GM23338 (cell line): ENCODE measurements around the gene CENPX. TPM values are rescaled to one million over a fixed set of nuclear protein-coding genes. Genes with fewer than 3 reads are reported as not detected.

ENCODE experiments used
- ATAC-seq: fragments of 200-7000 bp; cut with Tn5 transposase; 3 replicates; pipeline ENCODE4 v1.9.1; 2020
- DNase-seq: peaks from one replicate; pipeline ENCODE4 v3.0.0-alpha.2; 2015; ENCODE audit warnings: low spot score
- H2AFZ ChIP-seq: fragments of 200-600 bp; sonication (generic); 2 replicates; pipeline ENCODE4 v1.8.0; 2016; ENCODE audit warnings: antibody characterized with exemption, mild to moderate bottlenecking, moderate library complexity
- H3F3A ChIP-seq: fragments of 200-600 bp; sonication (generic); replicated peaks from 2 replicates; pipeline ENCODE4 v1.8.0; 2017; ENCODE audit warnings: antibody characterized with exemption, mixed run types, low read depth
- H3K27ac ChIP-seq: fragments of 200-600 bp; sonication (generic); 2 replicates; pipeline ENCODE4 v1.6.1; 2016; ENCODE audit warnings: low read depth
- H3K27me3 ChIP-seq: fragments of 200-600 bp; sonication (generic); 2 replicates; pipeline ENCODE4 v1.8.0; 2016; ENCODE audit warnings: mild to moderate bottlenecking, mixed run types, moderate library complexity; ENCODE audit not compliant: insufficient read depth
- H3K36me3 ChIP-seq: fragments of 200-600 bp; sonication (generic); 2 replicates; pipeline ENCODE4 v1.8.0; 2016; ENCODE audit warnings: mild to moderate bottlenecking; ENCODE audit not compliant: insufficient read depth
- H3K4me1 ChIP-seq: fragments of 200-600 bp; sonication (generic); 2 replicates; pipeline ENCODE4 v1.8.0; 2016; ENCODE audit warnings: mild to moderate bottlenecking, moderate library complexity; ENCODE audit not compliant: insufficient read depth
- H3K4me2 ChIP-seq: fragments of 200-600 bp; sonication (generic); 2 replicates; pipeline ENCODE4 v1.7.1; 2017; ENCODE audit warnings: mixed run types
- H3K4me3 ChIP-seq: fragments of 200-600 bp; sonication (generic); 2 replicates; pipeline ENCODE4 v1.6.1; 2016; ENCODE audit warnings: mixed run types
- H3K79me2 ChIP-seq: fragments of 200-600 bp; sonication (generic); replicated peaks from 2 replicates; pipeline ENCODE4 v1.8.0; 2017; ENCODE audit warnings: mild to moderate bottlenecking; ENCODE audit not compliant: insufficient read depth
- H3K9me2 ChIP-seq: fragments of 200-600 bp; sonication (generic); 2 replicates; pipeline ENCODE4 v1.8.0; 2017; ENCODE audit not compliant: insufficient read depth
- H4K20me1 ChIP-seq: fragments of 200-600 bp; sonication (generic); replicated peaks from 2 replicates; pipeline ENCODE4 v1.8.0; 2017; ENCODE audit warnings: mild to moderate bottlenecking; ENCODE audit not compliant: insufficient read depth
- H3K27ac Mint-ChIP-seq: 2 replicates; pipeline ENCODE4 v1.8.0; 2020; ENCODE audit warnings: inconsistent platforms, mild to moderate bottlenecking, moderate library complexity, mixed read lengths
- H3K27me3 Mint-ChIP-seq: 3 replicates; pipeline ENCODE4 v1.8.0; 2022; ENCODE audit warnings: low read depth, mild to moderate bottlenecking, moderate library complexity, mixed read lengths, inconsistent platforms; ENCODE audit not compliant: insufficient read depth, poor library complexity
- H3K36me3 Mint-ChIP-seq: 3 replicates; pipeline ENCODE4 v1.8.0; 2021; ENCODE audit warnings: low read depth, mild to moderate bottlenecking, inconsistent platforms, moderate library complexity, mixed read lengths
- H3K4me1 Mint-ChIP-seq: 3 replicates; pipeline ENCODE4 v1.8.0; 2020; ENCODE audit warnings: mild to moderate bottlenecking, inconsistent platforms, mixed read lengths
- H3K4me3 Mint-ChIP-seq: 3 replicates; pipeline ENCODE4 v1.8.0; 2021; ENCODE audit warnings: moderate library complexity, mild to moderate bottlenecking, inconsistent platforms, mixed read lengths
- H3K9me3 Mint-ChIP-seq: 3 replicates; pipeline ENCODE4 v1.8.0; 2020; ENCODE audit warnings: moderate library complexity, mild to moderate bottlenecking, inconsistent platforms, mixed read lengths
- CREB1 ChIP-seq: fragments of 250-450 bp; sonication (Bioruptor Pico); IDR thresholded peaks from 2 replicates; pipeline ENCODE4 v1.5.0; 2020; ENCODE audit warnings: low read depth, mild to moderate bottlenecking, moderate library complexity
- EZH2phosphoT487 ChIP-seq: fragments of 200-600 bp; sonication (generic); IDR thresholded peaks from one replicate; pipeline ENCODE4 v1.8.1; 2018; ENCODE audit warnings: antibody characterized with exemption; ENCODE audit not compliant: unreplicated experiment
- POLR2AphosphoS5 ChIP-seq: IDR thresholded peaks from 2 replicates; pipeline ENCODE4 v1.6.1; 2016; ENCODE audit warnings: antibody characterized with exemption, low read depth
- STAT1 ChIP-seq: IDR thresholded peaks from one replicate; pipeline ENCODE4 v1.6.1; 2016; ENCODE audit warnings: antibody characterized with exemption; ENCODE audit not compliant: unreplicated experiment
- ZNF114 ChIP-seq: fragments of 250-450 bp; sonication (Bioruptor Pico); IDR thresholded peaks from 2 replicates; pipeline ENCODE4 v1.5.0; 2020; ENCODE audit warnings: mild to moderate bottlenecking, moderate library complexity
- ZNF331 ChIP-seq: fragments of 250-450 bp; sonication (Bioruptor Pico); IDR thresholded peaks from 2 replicates; pipeline ENCODE4 v1.5.0; 2020; ENCODE audit warnings: low read depth, mild to moderate bottlenecking, moderate library complexity
- polyA plus RNA-seq: library from polyadenylated mRNA; unstranded; fragments of >200 nt; fragmentation: Nextera tagmentation; extraction: Ambion mirVana; gene quantifications from 2 replicates; pipeline ENCODE4 v1.2.1, GENCODE V29; 2016
- total RNA-seq: library from RNA; depleted of rRNA; stranded (reverse); fragments of >200 nt; shearing (Covaris generic); gene quantifications from 2 replicates; pipeline ENCODE4 v1.2.3, GENCODE V29; 2014
- TF ChIP-seq, protein P1 (sequence below): IDR thresholded peaks from one replicate; pipeline ENCODE4 v1.6.1; 2018; ENCODE audit warnings: antibody characterized with exemption; ENCODE audit not compliant: unreplicated experiment
- TF ChIP-seq, protein P2 (sequence below): IDR thresholded peaks from 2 replicates; pipeline ENCODE4 v1.6.1; 2016; ENCODE audit warnings: antibody characterized with exemption
- TF ChIP-seq, protein P3 (sequence below): fragments of 250-450 bp; sonication (Bioruptor Pico); IDR thresholded peaks from 2 replicates; pipeline ENCODE4 v1.5.0; 2020; ENCODE audit warnings: mild to moderate bottlenecking, moderate library complexity

The CENPX gene
- total and polyA plus RNA-seq, 2 experiments from 2014 or later: 114 to 157 TPM

DNA sequence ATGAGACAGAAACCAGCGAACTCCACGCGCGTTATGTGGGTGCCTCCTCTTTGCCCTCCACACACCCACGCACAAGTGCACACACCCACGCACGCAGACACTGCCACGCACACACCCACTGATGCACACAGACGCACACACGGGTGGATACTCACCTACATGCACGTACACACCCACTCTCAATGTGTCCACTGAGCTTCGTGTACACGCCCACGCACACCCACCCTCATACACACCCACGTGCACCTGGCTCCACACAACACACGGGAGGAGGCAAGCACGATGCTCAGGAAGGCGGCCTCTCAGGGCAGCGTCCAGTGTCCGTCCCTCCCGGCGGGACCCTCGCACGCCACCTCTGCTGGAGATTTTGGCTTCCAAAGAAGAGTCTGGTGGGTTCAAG lies 24.7 kb upstream of the CENPX start:
- no peaks in the 10 kb centered on the region for H3K9me3 Mint-ChIP-seq
- no peak for DNase-seq
- H3K4me2 ChIP-seq: no peak overlapping the region
- no peak overlapping the region; the same call in 2 of the 3 replicates for H3K4me3 Mint-ChIP-seq
- H3K4me1 ChIP-seq: no peaks in the 10 kb centered on the region
- H3K36me3 Mint-ChIP-seq: peaks cover 8% of the 10 kb centered on the region
- no peaks in the 10 kb centered on the region for H3F3A ChIP-seq
- H2AFZ ChIP-seq: no peak overlapping the region
- no peak overlapping the region for H3K27ac ChIP-seq
- ATAC-seq: no peak
- peaks cover 8% of the 10 kb centered on the region for H3K4me1 Mint-ChIP-seq
- no peak overlapping the region for H3K4me3 ChIP-seq
- peaks cover 6% of the 10 kb centered on the region for H3K27me3 Mint-ChIP-seq
- H4K20me1 ChIP-seq: peaks cover under 1% of the 10 kb centered on the region; the same call in 1 of the 2 replicates
- no peaks in the 10 kb centered on the region for H3K9me2 ChIP-seq
- H3K79me2 ChIP-seq: peaks cover 3% of the 10 kb centered on the region; the same call in 1 of the 2 replicates
- no peak for TF ChIP-seq STAT1
- TF ChIP-seq, protein P1, sequence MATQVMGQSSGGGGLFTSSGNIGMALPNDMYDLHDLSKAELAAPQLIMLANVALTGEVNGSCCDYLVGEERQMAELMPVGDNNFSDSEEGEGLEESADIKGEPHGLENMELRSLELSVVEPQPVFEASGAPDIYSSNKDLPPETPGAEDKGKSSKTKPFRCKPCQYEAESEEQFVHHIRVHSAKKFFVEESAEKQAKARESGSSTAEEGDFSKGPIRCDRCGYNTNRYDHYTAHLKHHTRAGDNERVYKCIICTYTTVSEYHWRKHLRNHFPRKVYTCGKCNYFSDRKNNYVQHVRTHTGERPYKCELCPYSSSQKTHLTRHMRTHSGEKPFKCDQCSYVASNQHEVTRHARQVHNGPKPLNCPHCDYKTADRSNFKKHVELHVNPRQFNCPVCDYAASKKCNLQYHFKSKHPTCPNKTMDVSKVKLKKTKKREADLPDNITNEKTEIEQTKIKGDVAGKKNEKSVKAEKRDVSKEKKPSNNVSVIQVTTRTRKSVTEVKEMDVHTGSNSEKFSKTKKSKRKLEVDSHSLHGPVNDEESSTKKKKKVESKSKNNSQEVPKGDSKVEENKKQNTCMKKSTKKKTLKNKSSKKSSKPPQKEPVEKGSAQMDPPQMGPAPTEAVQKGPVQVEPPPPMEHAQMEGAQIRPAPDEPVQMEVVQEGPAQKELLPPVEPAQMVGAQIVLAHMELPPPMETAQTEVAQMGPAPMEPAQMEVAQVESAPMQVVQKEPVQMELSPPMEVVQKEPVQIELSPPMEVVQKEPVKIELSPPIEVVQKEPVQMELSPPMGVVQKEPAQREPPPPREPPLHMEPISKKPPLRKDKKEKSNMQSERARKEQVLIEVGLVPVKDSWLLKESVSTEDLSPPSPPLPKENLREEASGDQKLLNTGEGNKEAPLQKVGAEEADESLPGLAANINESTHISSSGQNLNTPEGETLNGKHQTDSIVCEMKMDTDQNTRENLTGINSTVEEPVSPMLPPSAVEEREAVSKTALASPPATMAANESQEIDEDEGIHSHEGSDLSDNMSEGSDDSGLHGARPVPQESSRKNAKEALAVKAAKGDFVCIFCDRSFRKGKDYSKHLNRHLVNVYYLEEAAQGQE: no peak
- no peak for TF ChIP-seq CREB1 (CRISPR knock-in tag)
- no peak for TF ChIP-seq ZNF331 (CRISPR knock-in tag)
- TF ChIP-seq, protein P2, sequence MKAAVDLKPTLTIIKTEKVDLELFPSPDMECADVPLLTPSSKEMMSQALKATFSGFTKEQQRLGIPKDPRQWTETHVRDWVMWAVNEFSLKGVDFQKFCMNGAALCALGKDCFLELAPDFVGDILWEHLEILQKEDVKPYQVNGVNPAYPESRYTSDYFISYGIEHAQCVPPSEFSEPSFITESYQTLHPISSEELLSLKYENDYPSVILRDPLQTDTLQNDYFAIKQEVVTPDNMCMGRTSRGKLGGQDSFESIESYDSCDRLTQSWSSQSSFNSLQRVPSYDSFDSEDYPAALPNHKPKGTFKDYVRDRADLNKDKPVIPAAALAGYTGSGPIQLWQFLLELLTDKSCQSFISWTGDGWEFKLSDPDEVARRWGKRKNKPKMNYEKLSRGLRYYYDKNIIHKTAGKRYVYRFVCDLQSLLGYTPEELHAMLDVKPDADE: no peak
- no peak for TF ChIP-seq EZH2phosphoT487
- no peak for TF ChIP-seq POLR2AphosphoS5
- TF ChIP-seq ZNF114 (CRISPR knock-in tag): no peak
- TF ChIP-seq, protein P3, sequence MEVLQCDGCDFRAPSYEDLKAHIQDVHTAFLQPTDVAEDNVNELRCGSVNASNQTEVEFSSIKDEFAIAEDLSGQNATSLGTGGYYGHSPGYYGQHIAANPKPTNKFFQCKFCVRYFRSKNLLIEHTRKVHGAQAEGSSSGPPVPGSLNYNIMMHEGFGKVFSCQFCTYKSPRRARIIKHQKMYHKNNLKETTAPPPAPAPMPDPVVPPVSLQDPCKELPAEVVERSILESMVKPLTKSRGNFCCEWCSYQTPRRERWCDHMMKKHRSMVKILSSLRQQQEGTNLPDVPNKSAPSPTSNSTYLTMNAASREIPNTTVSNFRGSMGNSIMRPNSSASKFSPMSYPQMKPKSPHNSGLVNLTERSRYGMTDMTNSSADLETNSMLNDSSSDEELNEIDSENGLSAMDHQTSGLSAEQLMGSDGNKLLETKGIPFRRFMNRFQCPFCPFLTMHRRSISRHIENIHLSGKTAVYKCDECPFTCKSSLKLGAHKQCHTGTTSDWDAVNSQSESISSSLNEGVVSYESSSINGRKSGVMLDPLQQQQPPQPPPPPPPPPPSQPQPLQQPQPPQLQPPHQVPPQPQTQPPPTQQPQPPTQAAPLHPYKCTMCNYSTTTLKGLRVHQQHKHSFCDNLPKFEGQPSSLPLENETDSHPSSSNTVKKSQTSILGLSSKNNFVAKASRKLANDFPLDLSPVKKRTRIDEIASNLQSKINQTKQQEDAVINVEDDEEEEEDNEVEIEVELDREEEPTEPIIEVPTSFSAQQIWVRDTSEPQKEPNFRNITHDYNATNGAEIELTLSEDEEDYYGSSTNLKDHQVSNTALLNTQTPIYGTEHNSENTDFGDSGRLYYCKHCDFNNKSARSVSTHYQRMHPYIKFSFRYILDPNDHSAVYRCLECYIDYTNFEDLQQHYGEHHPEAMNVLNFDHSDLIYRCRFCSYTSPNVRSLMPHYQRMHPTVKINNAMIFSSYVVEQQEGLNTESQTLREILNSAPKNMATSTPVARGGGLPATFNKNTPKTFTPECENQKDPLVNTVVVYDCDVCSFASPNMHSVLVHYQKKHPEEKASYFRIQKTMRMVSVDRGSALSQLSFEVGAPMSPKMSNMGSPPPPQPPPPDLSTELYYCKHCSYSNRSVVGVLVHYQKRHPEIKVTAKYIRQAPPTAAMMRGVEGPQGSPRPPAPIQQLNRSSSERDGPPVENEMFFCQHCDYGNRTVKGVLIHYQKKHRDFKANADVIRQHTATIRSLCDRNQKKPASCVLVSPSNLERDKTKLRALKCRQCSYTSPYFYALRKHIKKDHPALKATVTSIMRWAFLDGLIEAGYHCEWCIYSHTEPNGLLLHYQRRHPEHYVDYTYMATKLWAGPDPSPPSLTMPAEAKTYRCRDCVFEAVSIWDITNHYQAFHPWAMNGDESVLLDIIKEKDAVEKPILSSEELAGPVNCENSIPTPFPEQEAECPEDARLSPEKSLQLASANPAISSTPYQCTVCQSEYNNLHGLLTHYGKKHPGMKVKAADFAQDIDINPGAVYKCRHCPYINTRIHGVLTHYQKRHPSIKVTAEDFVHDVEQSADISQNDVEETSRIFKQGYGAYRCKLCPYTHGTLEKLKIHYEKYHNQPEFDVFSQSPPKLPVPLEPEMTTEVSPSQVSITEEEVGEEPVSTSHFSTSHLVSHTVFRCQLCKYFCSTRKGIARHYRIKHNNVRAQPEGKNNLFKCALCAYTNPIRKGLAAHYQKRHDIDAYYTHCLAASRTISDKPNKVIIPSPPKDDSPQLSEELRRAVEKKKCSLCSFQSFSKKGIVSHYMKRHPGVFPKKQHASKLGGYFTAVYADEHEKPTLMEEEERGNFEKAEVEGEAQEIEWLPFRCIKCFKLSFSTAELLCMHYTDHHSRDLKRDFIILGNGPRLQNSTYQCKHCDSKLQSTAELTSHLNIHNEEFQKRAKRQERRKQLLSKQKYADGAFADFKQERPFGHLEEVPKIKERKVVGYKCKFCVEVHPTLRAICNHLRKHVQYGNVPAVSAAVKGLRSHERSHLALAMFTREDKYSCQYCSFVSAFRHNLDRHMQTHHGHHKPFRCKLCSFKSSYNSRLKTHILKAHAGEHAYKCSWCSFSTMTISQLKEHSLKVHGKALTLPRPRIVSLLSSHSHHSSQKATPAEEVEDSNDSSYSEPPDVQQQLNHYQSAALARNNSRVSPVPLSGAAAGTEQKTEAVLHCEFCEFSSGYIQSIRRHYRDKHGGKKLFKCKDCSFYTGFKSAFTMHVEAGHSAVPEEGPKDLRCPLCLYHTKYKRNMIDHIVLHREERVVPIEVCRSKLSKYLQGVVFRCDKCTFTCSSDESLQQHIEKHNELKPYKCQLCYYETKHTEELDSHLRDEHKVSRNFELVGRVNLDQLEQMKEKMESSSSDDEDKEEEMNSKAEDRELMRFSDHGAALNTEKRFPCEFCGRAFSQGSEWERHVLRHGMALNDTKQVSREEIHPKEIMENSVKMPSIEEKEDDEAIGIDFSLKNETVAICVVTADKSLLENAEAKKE (CRISPR knock-in tag): no peak
- no peaks in the 10 kb centered on the region for H3K27me3 ChIP-seq
- no peak overlapping the region for H3K27ac Mint-ChIP-seq
- no peaks in the 10 kb centered on the region for H3K36me3 ChIP-seq
